AG04449 (cell line): ENCODE results near the gene VASN.
A peak's percentile ranks its signal among the peaks of the same experiment; 100 is the strongest.

Source experiments
- CTCF ChIA-PET: fragments of 350-600 bp; formaldehyde crosslinking; extraction: SDS; loops from one replicate; lab custom pipeline; 2021; ENCODE audit warnings: antibody characterized with exemption; lab: Yijun Ruan, JAX
- POLR2A ChIA-PET: fragments of 400-600, 350-600 bp; formaldehyde crosslinking; extraction: SDS; loops from one replicate; lab custom pipeline; 2020; ENCODE audit warnings: antibody characterized with exemption, inconsistent platforms; lab: Yijun Ruan, JAX
- DNase-seq: peaks from one replicate; pipeline ENCODE4 v3.0.0-alpha.2; 2010; ENCODE audit warnings: low read depth, low spot score
- H3K4me3 ChIP-seq: 2 replicates; pipeline ENCODE4 v1.5.1; 2011; ENCODE audit warnings: low read depth, mild to moderate bottlenecking, control low read depth, low read length
- TF ChIP-seq, protein P1 (sequence below): IDR thresholded peaks from one replicate; pipeline ENCODE4 v1.5.1; 2011; ENCODE audit warnings: mild to moderate bottlenecking, moderate library complexity, low read length, control low read depth, inconsistent platforms; ENCODE audit not compliant: insufficient read depth; ENCODE audit errors: missing control alignments

VASN gene

DNA sequence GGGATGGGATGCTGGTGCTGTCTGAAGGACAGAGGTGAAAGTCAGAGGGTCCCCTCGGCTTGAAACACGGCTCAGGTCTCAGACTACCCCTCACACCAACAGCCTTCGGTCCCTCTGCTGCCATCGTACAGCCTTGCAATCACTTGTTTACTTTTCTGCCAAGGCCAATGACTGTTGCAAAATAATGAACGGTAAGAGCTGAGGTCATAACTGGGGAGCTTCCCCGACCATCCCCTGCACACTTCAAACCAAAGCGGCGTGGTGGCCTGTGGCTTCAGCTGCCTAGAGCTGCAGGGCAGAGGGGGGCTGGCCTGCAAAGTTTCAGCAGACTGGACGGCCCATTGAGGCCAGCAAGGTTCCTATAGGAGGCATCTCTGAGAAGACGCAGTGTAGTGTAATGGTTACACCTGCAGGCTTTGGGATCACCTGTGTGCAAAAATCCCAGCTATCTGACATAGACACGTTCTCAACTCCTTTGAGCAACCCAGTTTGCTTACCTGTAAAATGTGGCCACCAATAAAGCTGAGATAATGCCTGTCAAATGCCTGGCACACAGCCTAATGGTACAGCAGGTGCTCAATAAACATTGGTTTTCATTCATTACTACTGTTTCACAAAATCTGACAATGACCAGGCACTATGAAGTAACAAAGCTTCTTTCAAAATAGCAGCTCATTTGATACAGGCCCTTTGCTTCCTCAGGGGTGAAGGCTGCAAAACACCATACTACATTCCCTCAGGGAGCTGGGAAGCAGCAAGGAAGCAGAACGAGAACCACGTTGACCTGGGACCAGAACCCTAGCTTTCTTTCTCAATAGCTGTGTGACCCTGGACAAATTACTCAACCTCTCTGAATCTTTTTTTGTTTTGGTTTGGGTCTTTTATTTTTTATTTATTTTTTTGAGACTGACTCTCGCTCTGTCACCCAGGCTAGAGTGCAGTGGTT is 25.5 kb upstream of the VASN start:
- ChIA-PET POLR2A (no interaction called here), CTCF (interaction anchor here (0.7 to 12.9 kb wide), 5 partner anchors 12 to 145 kb away, joined by 3 to 213 read pairs (median 6); no protein-coding TSS in a partner anchor)
- DNase-seq, result no peak
- no peak overlapping the region for H3K4me3 ChIP-seq
- TF ChIP-seq, protein P1, sequence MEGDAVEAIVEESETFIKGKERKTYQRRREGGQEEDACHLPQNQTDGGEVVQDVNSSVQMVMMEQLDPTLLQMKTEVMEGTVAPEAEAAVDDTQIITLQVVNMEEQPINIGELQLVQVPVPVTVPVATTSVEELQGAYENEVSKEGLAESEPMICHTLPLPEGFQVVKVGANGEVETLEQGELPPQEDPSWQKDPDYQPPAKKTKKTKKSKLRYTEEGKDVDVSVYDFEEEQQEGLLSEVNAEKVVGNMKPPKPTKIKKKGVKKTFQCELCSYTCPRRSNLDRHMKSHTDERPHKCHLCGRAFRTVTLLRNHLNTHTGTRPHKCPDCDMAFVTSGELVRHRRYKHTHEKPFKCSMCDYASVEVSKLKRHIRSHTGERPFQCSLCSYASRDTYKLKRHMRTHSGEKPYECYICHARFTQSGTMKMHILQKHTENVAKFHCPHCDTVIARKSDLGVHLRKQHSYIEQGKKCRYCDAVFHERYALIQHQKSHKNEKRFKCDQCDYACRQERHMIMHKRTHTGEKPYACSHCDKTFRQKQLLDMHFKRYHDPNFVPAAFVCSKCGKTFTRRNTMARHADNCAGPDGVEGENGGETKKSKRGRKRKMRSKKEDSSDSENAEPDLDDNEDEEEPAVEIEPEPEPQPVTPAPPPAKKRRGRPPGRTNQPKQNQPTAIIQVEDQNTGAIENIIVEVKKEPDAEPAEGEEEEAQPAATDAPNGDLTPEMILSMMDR, result no peak

DNA sequence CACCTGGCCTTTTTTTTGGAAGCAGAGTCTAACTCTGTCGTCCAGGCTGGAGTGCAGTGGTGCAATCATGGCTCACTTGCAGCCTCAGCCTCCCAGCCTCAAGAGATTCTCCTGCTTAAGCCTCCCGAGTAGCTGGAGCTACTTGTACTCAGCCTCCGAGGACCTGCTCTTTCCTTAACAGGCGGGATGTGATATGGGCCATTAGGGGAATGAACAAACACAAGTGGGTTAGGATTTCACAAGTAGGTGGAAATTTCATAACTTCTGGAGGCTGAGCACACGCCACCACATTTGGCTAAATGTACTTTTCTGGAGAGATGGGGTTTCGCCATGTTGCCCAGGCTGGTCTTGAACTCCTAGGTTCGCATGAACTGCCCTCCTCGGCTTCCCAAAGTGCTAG is 24.6 kb upstream of the VASN start:
- DNase-seq, result no peak
- H3K4me3 ChIP-seq, result no peak overlapping the region
- ChIA-PET POLR2A (no interaction called here), CTCF (interaction anchor here (1.0 to 12.9 kb wide), 4 partner anchors 11 to 92 kb away, joined by 3 to 213 read pairs (median 4); no protein-coding TSS in a partner anchor)
- TF ChIP-seq, protein P1, result no peak

DNA sequence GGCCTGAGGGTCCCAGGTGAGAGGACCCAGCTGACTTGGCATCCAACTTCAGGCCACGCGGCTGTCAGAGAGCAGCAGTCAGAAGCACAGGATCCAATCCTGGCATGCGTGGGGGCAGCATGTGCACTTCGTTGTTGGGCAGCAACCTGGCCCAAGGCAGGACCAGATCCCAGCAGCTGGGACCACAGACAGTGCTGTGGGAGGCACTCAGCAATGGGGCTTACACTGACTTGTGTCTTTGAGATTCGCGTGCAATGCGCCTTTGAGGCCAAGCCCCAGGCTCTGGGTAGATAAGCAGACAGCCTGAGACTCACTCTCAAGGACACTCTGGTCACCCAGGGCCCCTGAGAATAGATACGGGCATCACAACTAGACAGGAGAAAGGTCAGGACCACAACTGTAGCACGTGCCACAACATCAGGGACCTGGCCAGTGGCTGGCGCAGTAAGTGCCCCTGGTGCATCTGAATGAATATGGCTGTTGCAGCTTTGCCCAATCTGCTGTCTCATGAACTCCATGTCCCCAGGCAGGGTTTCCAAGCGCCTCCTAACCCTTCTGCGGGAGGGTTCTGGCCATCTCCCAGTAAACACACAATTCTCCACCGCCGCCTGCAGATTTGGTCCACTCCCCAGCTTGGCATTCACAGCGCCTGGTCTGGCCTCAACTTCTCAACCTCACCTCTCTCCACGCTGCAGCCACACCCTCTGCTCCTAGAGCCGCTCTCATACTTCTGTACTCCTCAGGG is 23.7 kb upstream of the VASN start:
- CTCF ChIA-PET, result interaction anchor here (0.9 to 12.9 kb wide), 3 partner anchors 55 to 147 kb away, joined by 3 to 213 read pairs (median 3); no protein-coding TSS in a partner anchor
- TF ChIP-seq, protein P1, result no peak

DNA sequence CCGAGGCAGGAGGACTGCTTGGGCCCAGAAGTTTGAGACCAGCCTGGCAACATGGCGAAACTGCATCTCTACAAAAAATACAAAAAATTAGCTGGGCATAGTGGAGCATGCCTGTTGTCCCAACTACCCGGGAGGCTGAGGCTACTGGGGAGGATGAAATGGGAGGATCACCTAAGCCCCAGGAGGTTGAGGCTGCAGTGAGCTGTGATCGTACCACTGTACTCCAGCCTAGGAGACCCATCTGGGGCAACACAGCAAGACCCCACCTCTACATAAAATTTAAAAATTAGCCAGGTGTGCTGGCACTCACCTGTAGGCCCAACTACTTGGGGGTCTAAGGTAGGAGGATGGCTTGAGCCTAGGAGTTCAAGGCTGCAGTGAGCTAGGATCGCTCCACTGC is 22.3 kb upstream of the VASN start:
- CTCF ChIA-PET, result interaction anchor here (0.6 to 12.9 kb wide), 8 partner anchors 10 to 89 kb away, joined by 3 to 213 read pairs (median 8); no protein-coding TSS in a partner anchor
- no peak for DNase-seq
- POLR2A ChIA-PET, result interaction anchor here (3.7 kb wide), 1 partner anchor 24 kb away, joined by 26 read pairs; no protein-coding TSS in a partner anchor
- H3K4me3 ChIP-seq, result no peak overlapping the region
- TF ChIP-seq, protein P1, result no peak

More for the DNA sequence above, 23.7 kb upstream of the VASN start:
- POLR2A ChIA-PET, result no interaction called here
- DNase-seq, result no peak
- H3K4me3 ChIP-seq, result no peak overlapping the region

DNA sequence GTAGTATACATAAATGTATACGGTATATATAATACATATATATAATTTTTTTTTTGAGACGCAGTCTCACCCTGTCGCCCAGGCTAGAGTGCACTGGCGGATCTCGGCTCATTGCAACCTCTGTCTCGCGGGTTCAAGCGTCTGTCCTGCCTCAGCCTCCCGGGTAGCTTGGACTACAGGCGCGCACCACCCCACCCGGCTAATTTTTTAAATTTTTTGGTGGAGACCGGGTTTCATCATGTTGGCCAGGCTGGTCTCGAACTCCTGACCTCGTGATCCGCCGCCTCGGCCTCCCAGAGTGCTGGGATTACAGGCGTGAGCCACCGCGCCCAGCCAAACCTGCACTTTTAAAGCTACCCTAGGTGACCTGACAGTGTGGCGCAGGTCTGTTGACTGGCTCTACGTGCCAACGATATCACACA is 21.3 kb upstream of the VASN start:
- peak overlapping the region; percentile 86 for H3K4me3 ChIP-seq
- DNase-seq, result no peak
- ChIA-PET CTCF (interaction anchor here (0.6 to 12.9 kb wide), 21 partner anchors 9 to 411 kb away, joined by 3 to 213 read pairs (median 4); no protein-coding TSS in a partner anchor), POLR2A (interaction anchor here (0.6 to 3.7 kb wide), 2 partner anchors 20 to 23 kb away, joined by 3 to 26 read pairs; no protein-coding TSS in a partner anchor)
- TF ChIP-seq, protein P1, result no peak
